Endodermal cell (in vitro differentiated cells): ENCODE results near the gene AGMAT. TPM values are rescaled to one million over a fixed set of nuclear protein-coding genes. Genes with fewer than 3 reads are reported as not detected.

Experiments used
- DNase-seq: peaks from one replicate; pipeline ENCODE4 v3.0.0-alpha.2; 2017
- H3K27ac ChIP-seq: 2 replicates; pipeline ENCODE4 v1.5.1; 2013; ENCODE audit warnings: mild to moderate bottlenecking, low read depth, low read length, moderate library complexity
- H3K27me3 ChIP-seq: 2 replicates; pipeline ENCODE4 v1.6.1; 2013; ENCODE audit warnings: mild to moderate bottlenecking, low read length, moderate library complexity; ENCODE audit not compliant: insufficient read depth, control insufficient read depth, poor library complexity, severe bottlenecking
- H3K36me3 ChIP-seq: 2 replicates; pipeline ENCODE4 v1.7.0; 2013; ENCODE audit warnings: mild to moderate bottlenecking, low read length, moderate library complexity; ENCODE audit not compliant: control insufficient read depth, insufficient read depth
- H3K4me1 ChIP-seq: one replicate; pipeline ENCODE4 v1.7.0; 2013; ENCODE audit warnings: low read length; ENCODE audit not compliant: control insufficient read depth, insufficient read depth
- H3K4me3 ChIP-seq: 2 replicates; pipeline ENCODE4 v1.5.1; 2013; ENCODE audit warnings: mild to moderate bottlenecking, low read length, moderate library complexity
- H3K9ac ChIP-seq: 2 replicates; pipeline ENCODE4 v1.6.1; 2013; ENCODE audit warnings: mild to moderate bottlenecking, low read length, moderate library complexity; ENCODE audit not compliant: poor library complexity, severe bottlenecking; ENCODE audit errors: extremely low read depth
- H3K9me3 ChIP-seq: 2 replicates; pipeline ENCODE4 v1.6.1; 2013; ENCODE audit warnings: mild to moderate bottlenecking, low read length, moderate library complexity; ENCODE audit not compliant: control insufficient read depth
- H3K27ac Mint-ChIP-seq: 2 replicates; pipeline ENCODE4 v1.8.0; 2020; ENCODE audit warnings: mixed read lengths
- H3K27me3 Mint-ChIP-seq: 2 replicates; pipeline ENCODE4 v1.8.0; 2021; ENCODE audit warnings: mild to moderate bottlenecking, mixed read lengths; ENCODE audit not compliant: insufficient read depth
- H3K36me3 Mint-ChIP-seq: 2 replicates; pipeline ENCODE4 v1.8.0; 2020; ENCODE audit warnings: low read depth, mixed read lengths
- H3K4me1 Mint-ChIP-seq: 2 replicates; pipeline ENCODE4 v1.8.0; 2020; ENCODE audit warnings: mixed read lengths
- H3K4me3 Mint-ChIP-seq: 2 replicates; pipeline ENCODE4 v1.8.0; 2020; ENCODE audit warnings: mild to moderate bottlenecking, moderate library complexity, mixed read lengths
- H3K9me3 Mint-ChIP-seq: 2 replicates; pipeline ENCODE4 v1.8.0; 2020; ENCODE audit warnings: mild to moderate bottlenecking, mixed read lengths
- WGBS, 2 experiments: methylation state at CpG; one replicate each; pipeline versions ENCODE4 v1.1.5 to v1.1.7; 2013; ENCODE audit warnings: missing lambda C conversion rate in 2 of 2, mixed read lengths in 1 of 2; ENCODE audit not compliant: insufficient coverage in 1 of 2, insufficient read length in 1 of 2; 5-methylcytosine and 5-hydroxymethylcytosine counted together
- total RNA-seq, 2 donors: library from RNA; stranded (reverse); fragmentation: NEBNext Ultra II Directional in 1 of 2; extraction: Animal tissue kit (Norgen Biotek cat#: 25700) in 1 of 2; gene quantifications; 2 replicates in 1 of 2; 3 replicates in 1 of 2; pipeline ENCODE4 v1.2.1, GENCODE V29; 2021
- TF ChIP-seq, protein P1 (sequence below): fragments of 200-600 bp; sonication (generic); conservative IDR thresholded peaks from 2 replicates; pipeline ENCODE4 v1.5.0; 2021; ENCODE audit warnings: antibody characterized with exemption, mild to moderate bottlenecking

Gene AGMAT
- total RNA-seq, 2 donors from 2014 or later, result 3.8 to 4.4 TPM

DNA sequence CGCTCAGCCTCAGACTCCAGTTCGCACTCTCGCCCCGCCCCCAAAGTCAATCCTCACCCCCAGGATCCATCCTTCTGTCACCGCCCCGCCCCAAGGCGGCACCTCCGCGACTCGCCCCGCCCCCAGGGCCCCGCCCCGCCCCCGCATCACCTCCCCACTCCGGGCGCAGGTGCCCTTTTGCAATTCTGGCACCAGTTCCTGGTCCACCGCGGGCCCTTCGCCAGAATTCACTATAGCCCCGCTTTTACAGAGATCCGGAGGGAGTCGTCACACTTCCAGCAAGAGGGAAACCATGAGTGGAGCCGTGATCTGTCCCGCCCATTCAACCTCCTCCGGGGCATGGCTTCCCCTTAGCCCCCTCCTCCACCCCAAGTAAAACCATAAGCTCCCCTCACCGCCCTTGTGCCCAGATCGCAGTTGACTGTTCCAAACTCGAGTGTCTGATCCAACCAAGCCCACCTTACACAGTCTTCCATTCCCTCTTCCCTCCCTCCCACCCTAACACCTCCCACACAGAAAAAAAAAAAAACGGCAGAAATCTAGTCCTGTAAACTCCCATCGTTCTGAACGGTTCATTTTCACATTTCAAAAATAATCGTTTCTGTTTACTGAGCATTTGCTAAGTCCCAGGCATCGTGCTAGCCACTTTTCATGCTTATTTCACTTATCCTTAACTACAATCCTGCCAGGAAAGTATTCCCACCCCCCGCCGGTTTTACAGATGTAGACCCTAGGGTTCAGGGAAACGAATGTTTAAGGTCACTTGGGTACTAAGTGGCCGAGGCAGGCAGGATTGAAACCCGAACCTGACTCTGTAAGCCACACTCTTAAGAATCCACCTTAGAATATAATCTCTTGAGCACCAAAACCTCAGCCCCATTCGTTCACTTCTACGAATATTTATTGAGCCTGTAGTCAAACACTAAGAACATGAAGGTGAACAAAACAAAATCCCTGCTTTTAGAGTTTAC lies 59.5 kb downstream of the AGMAT start:
- H3K36me3 Mint-ChIP-seq, result peaks cover 7% of the 10 kb centered on the region
- peak; percentile 66 for DNase-seq

DNA sequence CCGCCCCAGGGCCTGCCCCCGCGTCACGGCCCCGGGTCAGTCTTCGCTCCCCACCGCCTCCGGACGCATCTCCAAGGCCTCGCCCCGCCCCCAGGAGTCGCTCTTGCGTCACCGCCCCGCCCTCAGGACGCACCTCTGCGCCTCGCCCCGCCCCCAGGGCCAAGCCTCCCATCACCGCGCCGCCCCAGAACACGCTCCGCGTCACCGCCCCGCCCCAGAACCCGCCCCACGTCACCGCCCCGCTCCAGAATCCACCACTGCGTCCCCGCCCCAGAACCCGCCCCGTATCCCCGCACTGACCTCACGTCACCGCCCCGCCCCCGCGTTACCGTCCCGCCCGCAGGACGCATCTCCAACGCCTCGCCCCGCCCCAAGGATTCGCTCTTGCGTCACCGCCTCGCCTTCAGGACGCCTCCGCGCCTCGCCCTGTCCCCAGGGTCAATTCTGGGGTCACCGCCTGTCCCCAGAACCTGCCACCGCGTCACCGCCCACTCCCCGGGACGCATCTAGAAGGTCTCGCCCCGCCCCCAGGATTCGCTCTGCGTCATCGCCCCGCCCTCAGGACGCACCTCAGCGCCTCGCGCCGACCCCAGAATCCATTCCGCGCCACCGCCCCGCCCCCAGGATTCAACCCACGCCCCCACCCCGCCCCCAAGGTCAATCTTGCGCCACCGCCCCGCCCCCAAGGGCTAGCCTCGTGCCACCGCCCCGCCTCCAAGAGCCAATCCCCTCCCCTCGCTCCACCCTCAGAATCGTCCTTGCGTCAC lies 60.4 kb downstream of the AGMAT start:
- H3K4me1 ChIP-seq, result no peaks in the 10 kb centered on the region
- peaks cover 7% of the 10 kb centered on the region for H3K36me3 ChIP-seq
- WGBS, 2 experiments, result 0% methylated on average over 86 of the region's 88 CpGs; no CpG with 5 or more reads in 1 of the 2 experiments
- peak overlapping the region; percentile 98 for H3K27ac ChIP-seq
- DNase-seq, result peak; percentile 100
- H3K4me3 Mint-ChIP-seq, result peak overlapping the region; percentile 82
- no peaks in the 10 kb centered on the region for H3K9me3 ChIP-seq
- H3K27ac Mint-ChIP-seq, result peak overlapping the region; percentile 100
- no peaks in the 10 kb centered on the region for H3K27me3 ChIP-seq
- H3K36me3 Mint-ChIP-seq, result peaks cover under 1% of the 10 kb centered on the region
- TF ChIP-seq, protein P1, sequence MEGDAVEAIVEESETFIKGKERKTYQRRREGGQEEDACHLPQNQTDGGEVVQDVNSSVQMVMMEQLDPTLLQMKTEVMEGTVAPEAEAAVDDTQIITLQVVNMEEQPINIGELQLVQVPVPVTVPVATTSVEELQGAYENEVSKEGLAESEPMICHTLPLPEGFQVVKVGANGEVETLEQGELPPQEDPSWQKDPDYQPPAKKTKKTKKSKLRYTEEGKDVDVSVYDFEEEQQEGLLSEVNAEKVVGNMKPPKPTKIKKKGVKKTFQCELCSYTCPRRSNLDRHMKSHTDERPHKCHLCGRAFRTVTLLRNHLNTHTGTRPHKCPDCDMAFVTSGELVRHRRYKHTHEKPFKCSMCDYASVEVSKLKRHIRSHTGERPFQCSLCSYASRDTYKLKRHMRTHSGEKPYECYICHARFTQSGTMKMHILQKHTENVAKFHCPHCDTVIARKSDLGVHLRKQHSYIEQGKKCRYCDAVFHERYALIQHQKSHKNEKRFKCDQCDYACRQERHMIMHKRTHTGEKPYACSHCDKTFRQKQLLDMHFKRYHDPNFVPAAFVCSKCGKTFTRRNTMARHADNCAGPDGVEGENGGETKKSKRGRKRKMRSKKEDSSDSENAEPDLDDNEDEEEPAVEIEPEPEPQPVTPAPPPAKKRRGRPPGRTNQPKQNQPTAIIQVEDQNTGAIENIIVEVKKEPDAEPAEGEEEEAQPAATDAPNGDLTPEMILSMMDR, result no peak
- peak overlapping the region; percentile 61 for H3K9ac ChIP-seq
- H3K27me3 Mint-ChIP-seq, result no peaks in the 10 kb centered on the region
- H3K9me3 Mint-ChIP-seq, result no peaks in the 10 kb centered on the region
- peaks cover 30% of the 10 kb centered on the region for H3K4me1 Mint-ChIP-seq
- H3K4me3 ChIP-seq, result peak overlapping the region; percentile 89

More for the DNA sequence above, 59.5 kb downstream of the AGMAT start:
- TF ChIP-seq, protein P1, result no peak
- 0 to 2% methylated on average over 13 to 40 of the region's 40 CpGs for WGBS, 2 experiments
- H3K9ac ChIP-seq, result peak overlapping the region; percentile 38
- no peaks in the 10 kb centered on the region for H3K4me1 ChIP-seq
- peaks cover 12% of the 10 kb centered on the region for H3K36me3 ChIP-seq
- H3K9me3 Mint-ChIP-seq, result no peaks in the 10 kb centered on the region
- H3K9me3 ChIP-seq, result no peaks in the 10 kb centered on the region
- peak overlapping the region; percentile 79 for H3K4me3 ChIP-seq
- peak overlapping the region; percentile 82 for H3K4me3 Mint-ChIP-seq
- H3K27ac Mint-ChIP-seq, result peak overlapping the region; percentile 100
- H3K27me3 Mint-ChIP-seq, result no peaks in the 10 kb centered on the region
- peaks cover 30% of the 10 kb centered on the region for H3K4me1 Mint-ChIP-seq
- no peak overlapping the region for H3K27ac ChIP-seq
- H3K27me3 ChIP-seq, result no peaks in the 10 kb centered on the region

DNA sequence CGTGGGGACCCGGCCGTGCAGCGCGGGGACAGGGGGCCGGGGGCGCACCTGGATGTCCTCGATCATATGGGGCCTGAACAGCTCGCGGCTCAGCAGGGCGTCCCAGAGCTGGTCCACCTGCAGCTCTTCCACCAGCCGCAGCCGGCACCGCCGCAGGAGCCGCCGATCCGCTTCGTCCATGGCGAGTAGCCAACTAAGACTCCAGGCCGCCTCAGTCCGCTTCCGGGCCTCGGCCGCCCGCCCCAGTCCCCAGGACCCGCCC lies 60.9 kb downstream of the AGMAT start, which contains the start of gene CASP9:
Gene CASP9, minus strand, starts transcription at position 195 of the 262 bp plus-strand sequence. Its CDS starts 15 bp downstream, at position 180.
- H3K9me3 Mint-ChIP-seq, result no peaks in the 10 kb centered on the region

More for the DNA sequence above, 60.9 kb downstream of the AGMAT start, which contains the start of gene CASP9:
- peak within 1 kb of the TSS; percentile 98 for H3K27ac ChIP-seq
- H3K4me1 ChIP-seq, result no peaks in the 10 kb centered on the region
- no peak for DNase-seq
- H3K4me3 ChIP-seq, result peak within 1 kb of the TSS; percentile 89
- 0% methylated on average over 15 to 27 of the region's 27 CpGs for WGBS, 2 experiments
- Mint-ChIP-seq H3K27ac (peak within 1 kb of the TSS; percentile 100), H3K36me3 (peaks cover 2% of the 10 kb centered on the region), H3K27me3 (no peaks in the 10 kb centered on the region), H3K4me1 (peaks cover 30% of the 10 kb centered on the region), H3K4me3 (peak within 1 kb of the TSS; percentile 82)
- peaks cover 2% of the 10 kb centered on the region for H3K36me3 ChIP-seq
- H3K9ac ChIP-seq, result peak within 1 kb of the TSS; percentile 63
- TF ChIP-seq, protein P1, result peak; percentile 15
- no peaks in the 10 kb centered on the region for H3K27me3 ChIP-seq
- H3K9me3 ChIP-seq, result no peaks in the 10 kb centered on the region
